Naive thymus-derived CD4-positive, alpha-beta T cell (primary cell): Measurements from ENCODE around the gene TRMU. TPM values are rescaled to one million over a fixed set of nuclear protein-coding genes. Genes with fewer than 3 reads are reported as not detected.

Experiments
- ATAC-seq: fragments of 150-1000 bp; cut with Tn5 transposase; 2 replicates; pipeline ENCODE4 v1.10.0; 2021; ENCODE audit warnings: mild to moderate bottlenecking, moderate library complexity
- CTCF ChIA-PET: fragments of 350-600 bp; sonication (Branson Sonifier 250); formaldehyde crosslinking; loops from one replicate; lab custom pipeline; 2021; ENCODE audit warnings: antibody characterized with exemption; lab: Charles Lee
- POLR2A ChIA-PET: fragments of 350-600 bp; sonication (Branson Sonifier 250); formaldehyde crosslinking; loops from one replicate; lab custom pipeline; 2021; ENCODE audit warnings: antibody characterized with exemption, inconsistent platforms; lab: Charles Lee
- DNase-seq, 9 donors: peaks; one replicate each; pipeline versions ENCODE4 v3.0.0 to v3.0.0-alpha.2; 2020 to 2022; ENCODE audit warnings: mixed read lengths in 1 of 9
- H3K27ac ChIP-seq: one replicate; pipeline ENCODE4 v1.7.0; 2013; ENCODE audit warnings: mild to moderate bottlenecking, low read depth, low read length, moderate library complexity
- H3K27me3 ChIP-seq, 2 donors: one replicate each; pipeline ENCODE4 v1.7.0; 2013; ENCODE audit warnings: low read length in 2 of 2, mild to moderate bottlenecking in 2 of 2, moderate library complexity in 2 of 2; ENCODE audit not compliant: control insufficient read depth in 2 of 2, insufficient read depth in 2 of 2
- H3K36me3 ChIP-seq, 3 experiments: 1 replicate in 2 of 3; 2 replicates in 1 of 3; pipeline ENCODE4 v1.7.0; 2013; ENCODE audit warnings: low read length in 3 of 3, mild to moderate bottlenecking in 3 of 3, moderate library complexity in 1 of 3; ENCODE audit not compliant: insufficient read depth in 3 of 3, control insufficient read depth in 2 of 3
- H3K4me1 ChIP-seq, 2 donors: one replicate each; pipeline ENCODE4 v1.7.0; 2013; ENCODE audit warnings: low read length in 2 of 2, mild to moderate bottlenecking in 2 of 2, moderate library complexity in 1 of 2; ENCODE audit not compliant: control insufficient read depth in 2 of 2, insufficient read depth in 2 of 2
- H3K4me3 ChIP-seq: 2 replicates; pipeline ENCODE4 v1.7.0; 2013; ENCODE audit warnings: mild to moderate bottlenecking, low read length
- H3K9me3 ChIP-seq, 3 experiments: 1 replicate in 2 of 3; 2 replicates in 1 of 3; pipeline ENCODE4 v1.7.0; 2013; ENCODE audit warnings: low read length in 3 of 3; ENCODE audit not compliant: control insufficient read depth in 2 of 3
- H3K27ac Mint-ChIP-seq, 9 donors: one replicate each; pipeline ENCODE4 v1.8.0; 2020 to 2022; ENCODE audit warnings: mixed read lengths in 9 of 9, mild to moderate bottlenecking in 8 of 9, moderate library complexity in 5 of 9, inconsistent platforms in 2 of 9
- H3K27me3 Mint-ChIP-seq, 5 donors: one replicate each; pipeline ENCODE4 v1.8.0; 2021 to 2022; ENCODE audit warnings: mixed read lengths in 5 of 5, mild to moderate bottlenecking in 1 of 5
- H3K36me3 Mint-ChIP-seq, 5 donors: one replicate each; pipeline ENCODE4 v1.8.0; 2020 to 2022; ENCODE audit warnings: mixed read lengths in 5 of 5, mild to moderate bottlenecking in 3 of 5, inconsistent platforms in 1 of 5
- H3K4me1 Mint-ChIP-seq, 7 donors: one replicate each; pipeline ENCODE4 v1.8.0; 2020 to 2022; ENCODE audit warnings: mixed read lengths in 7 of 7, mild to moderate bottlenecking in 3 of 7, inconsistent platforms in 1 of 7
- H3K4me3 Mint-ChIP-seq, 10 donors: one replicate each; pipeline ENCODE4 v1.8.0; 2020 to 2022; ENCODE audit warnings: mild to moderate bottlenecking in 10 of 10, mixed read lengths in 10 of 10, moderate library complexity in 6 of 10, inconsistent platforms in 2 of 10
- H3K9me3 Mint-ChIP-seq, 11 donors: one replicate each; pipeline ENCODE4 v1.8.0; 2020 to 2022; ENCODE audit warnings: mixed read lengths in 11 of 11, mild to moderate bottlenecking in 4 of 11, inconsistent platforms in 1 of 11, moderate library complexity in 1 of 11
- intact Hi-C, 2 donors: fragments of 100-400 bp; cut with micrococcal nuclease; formaldehyde crosslinking; loops; one replicate each; pipeline ENCODE4 v1.15.1; 2023
- polyA plus RNA-seq, 2 donors: library from polyadenylated mRNA; unstranded; fragments of 300-500 nt; fragmentation: Illumina TruSeq; gene quantifications; one replicate each; pipeline ENCODE4 v1.2.3, GENCODE V29; 2021
- total RNA-seq, 6 experiments: library from RNA in 5 of 6; stranded (reverse) in 5 of 6; gene quantifications; 1 replicate in 5 of 6; 2 replicates in 1 of 6; pipeline ENCODE4 v1.2.3 and lab custom pipeline; 2021 to 2026

TRMU gene
- total and polyA plus RNA-seq, 7 experiments from 2014 or later: 17.9 to 92.1 (median 58.7) TPM

GRCh38 chr22:46356496-46357480 is 21.3 kb downstream of the TRMU start:
- H3K4me3 Mint-ChIP-seq: no peak overlapping the region
- no peaks in the 10 kb centered on the region for H3K27me3 Mint-ChIP-seq
- no peak overlapping the region for H3K27ac Mint-ChIP-seq
- DNase-seq (no peak), ATAC-seq (no peak)
- Histone ChIP-seq H3K27me3 (no peaks in the 10 kb centered on the region), H3K27ac (no peak overlapping the region), H3K36me3 (peaks cover 0 to 58% (median 0%) of the 10 kb centered on the region in 3 experiments), H3K9me3 (no peaks in the 10 kb centered on the region), H3K4me3 (no peak overlapping the region), H3K4me1 (no peaks in the 10 kb centered on the region)
- H3K4me1 Mint-ChIP-seq: peaks cover 0 to 10% (median 0%) of the 10 kb centered on the region in 7 donors
- H3K36me3 Mint-ChIP-seq: peaks cover 0 to 22% (median 8%) of the 10 kb centered on the region in 5 donors
- H3K9me3 Mint-ChIP-seq: peaks cover 0 to 18% (median 2%) of the 10 kb centered on the region in 11 donors
- ChIA-PET POLR2A (no interaction called here), CTCF (no interaction called here)
- intact Hi-C loops: no loop called here

GRCh38 chr22:46357711-46358520 is 22.4 kb downstream of the TRMU start:
- Histone ChIP-seq H3K36me3 (peaks cover 0 to 47% (median 0%) of the 10 kb centered on the region in 3 experiments), H3K4me3 (no peak overlapping the region), H3K9me3 (no peaks in the 10 kb centered on the region), H3K4me1 (no peaks in the 10 kb centered on the region), H3K27me3 (no peaks in the 10 kb centered on the region), H3K27ac (no peak overlapping the region)
- DNase-seq (no peak), ATAC-seq (no peak)
- ChIA-PET POLR2A (no interaction called here), CTCF (interaction anchor here (1.0 kb wide), 1 partner anchor 10 kb away, joined by 5 read pairs; no protein-coding TSS in a partner anchor)
- no peak overlapping the region for H3K4me3 Mint-ChIP-seq
- peaks cover 0 to 13% (median 8%) of the 10 kb centered on the region in 5 donors for H3K36me3 Mint-ChIP-seq
- H3K27ac Mint-ChIP-seq: no peak overlapping the region
- H3K9me3 Mint-ChIP-seq: peaks cover 0 to 21% (median 2%) of the 10 kb centered on the region in 11 donors
- intact Hi-C loops: no loop called here
- H3K4me1 Mint-ChIP-seq: peaks cover 0 to 12% (median 3%) of the 10 kb centered on the region in 7 donors
- H3K27me3 Mint-ChIP-seq: no peaks in the 10 kb centered on the region

GRCh38 chr22:46358766-46359165 is 23.3 kb downstream of the TRMU start:
- peak overlapping the region in 1 of 10 donors; percentile 32 for H3K4me3 Mint-ChIP-seq
- H3K9me3 ChIP-seq: no peaks in the 10 kb centered on the region
- H3K27me3 Mint-ChIP-seq: no peaks in the 10 kb centered on the region
- no peak overlapping the region for H3K27ac ChIP-seq
- peaks cover 0 to 21% (median 2%) of the 10 kb centered on the region in 11 donors for H3K9me3 Mint-ChIP-seq
- no peaks in the 10 kb centered on the region for H3K4me1 ChIP-seq
- DNase-seq (no peak), ATAC-seq (no peak)
- H3K27me3 ChIP-seq: no peaks in the 10 kb centered on the region
- ChIA-PET CTCF (interaction anchor here (0.8 to 1.0 kb wide), 2 partner anchors 9 to 182 kb away, joined by 3 to 5 read pairs; no protein-coding TSS in a partner anchor), POLR2A (no interaction called here)
- peak overlapping the region in 2 of 9 donors; percentile 33 to 73 for H3K27ac Mint-ChIP-seq
- H3K36me3 Mint-ChIP-seq: peaks cover 0 to 11% (median 8%) of the 10 kb centered on the region in 5 donors
- intact Hi-C loops: no loop called here
- peaks cover 0 to 12% (median 3%) of the 10 kb centered on the region in 7 donors for H3K4me1 Mint-ChIP-seq
- peaks cover 0 to 39% (median 0%) of the 10 kb centered on the region in 3 experiments for H3K36me3 ChIP-seq
- H3K4me3 ChIP-seq: no peak overlapping the region

- Mint-ChIP-seq H3K27ac (peak overlapping the region in 2 of 9 donors; percentile 70 to 73), H3K27me3 (no peaks in the 10 kb centered on the region), H3K4me3 (no peak overlapping the region), H3K36me3 (peaks cover 0 to 11% (median 7%) of the 10 kb centered on the region in 5 donors), H3K4me1 (peaks cover 0 to 12% (median 3%) of the 10 kb centered on the region in 7 donors), H3K9me3 (peaks cover 0 to 21% (median 2%) of the 10 kb centered on the region in 11 donors)
- intact Hi-C loops: no loop called here
- H3K4me3 ChIP-seq: no peak overlapping the region
- H3K36me3 ChIP-seq: peaks cover 0 to 33% (median 0%) of the 10 kb centered on the region in 3 experiments
- no peaks in the 10 kb centered on the region for H3K4me1 ChIP-seq
- DNase-seq: no peak
- H3K27ac ChIP-seq: no peak overlapping the region
- no peak for ATAC-seq
- H3K27me3 ChIP-seq: no peaks in the 10 kb centered on the region
- ChIA-PET CTCF (interaction anchor here (0.8 kb wide), 1 partner anchor 181 kb away, joined by 3 read pairs; no protein-coding TSS in a partner anchor), POLR2A (no interaction called here)
- no peaks in the 10 kb centered on the region for H3K9me3 ChIP-seq
These were observed 23.8 kb downstream of the TRMU start for GRCh38 chr22:46359362-46359761.

GRCh38 chr22:46360097-46360496 is 24.6 kb downstream of the TRMU start:
- Histone ChIP-seq H3K36me3 (peaks cover 0 to 25% (median 0%) of the 10 kb centered on the region in 3 experiments), H3K27ac (no peak overlapping the region), H3K4me1 (no peaks in the 10 kb centered on the region), H3K27me3 (no peaks in the 10 kb centered on the region), H3K9me3 (no peaks in the 10 kb centered on the region), H3K4me3 (no peak overlapping the region)
- ATAC-seq (no peak), DNase-seq (no peak)
- Mint-ChIP-seq H3K36me3 (peaks cover 0 to 11% (median 7%) of the 10 kb centered on the region in 5 donors), H3K4me3 (no peak overlapping the region), H3K27ac (no peak overlapping the region), H3K4me1 (peaks cover 0 to 12% (median 3%) of the 10 kb centered on the region in 7 donors), H3K9me3 (peaks cover 0 to 21% (median 2%) of the 10 kb centered on the region in 11 donors), H3K27me3 (no peaks in the 10 kb centered on the region)
- intact Hi-C loops: no loop called here
- CTCF ChIA-PET: no interaction called here
- POLR2A ChIA-PET: no interaction called here

- H3K27ac Mint-ChIP-seq: peak overlapping the region in 1 of 9 donors; percentile 8
- no peaks in the 10 kb centered on the region for H3K4me1 ChIP-seq
- H3K36me3 Mint-ChIP-seq: peaks cover 0 to 8% (median 7%) of the 10 kb centered on the region in 5 donors
- H3K9me3 ChIP-seq: no peaks in the 10 kb centered on the region
- intact Hi-C loops: no loop called here
- POLR2A ChIA-PET: no interaction called here
- no peaks in the 10 kb centered on the region for H3K27me3 ChIP-seq
- DNase-seq (no peak), ATAC-seq (no peak)
- CTCF ChIA-PET: no interaction called here
- peaks cover 0 to 18% (median 0%) of the 10 kb centered on the region in 3 experiments for H3K36me3 ChIP-seq
- H3K27ac ChIP-seq: no peak overlapping the region
- H3K4me1 Mint-ChIP-seq: peaks cover 0 to 10% (median 0%) of the 10 kb centered on the region in 7 donors
- H3K27me3 Mint-ChIP-seq: no peaks in the 10 kb centered on the region
- H3K9me3 Mint-ChIP-seq: peaks cover 0 to 21% (median 2%) of the 10 kb centered on the region in 11 donors
- H3K4me3 Mint-ChIP-seq: no peak overlapping the region
- H3K4me3 ChIP-seq: no peak overlapping the region
These were observed 25.4 kb downstream of the TRMU start for GRCh38 chr22:46360891-46361290.
